Measurements from ENCODE around the gene PHLPP2. TPM values are rescaled to one million over a fixed set of nuclear protein-coding genes. Genes with fewer than 3 reads are reported as not detected.
"Not testable (repeated sequence)": the region's sequence is repeated elsewhere in the genome, so short reads cannot be mapped to it uniquely, and the experiment has no call there.

The PHLPP2 gene
- total RNA-seq, 2 donors from 2014 or later, result 5.0 to 21.2 TPM

DNA sequence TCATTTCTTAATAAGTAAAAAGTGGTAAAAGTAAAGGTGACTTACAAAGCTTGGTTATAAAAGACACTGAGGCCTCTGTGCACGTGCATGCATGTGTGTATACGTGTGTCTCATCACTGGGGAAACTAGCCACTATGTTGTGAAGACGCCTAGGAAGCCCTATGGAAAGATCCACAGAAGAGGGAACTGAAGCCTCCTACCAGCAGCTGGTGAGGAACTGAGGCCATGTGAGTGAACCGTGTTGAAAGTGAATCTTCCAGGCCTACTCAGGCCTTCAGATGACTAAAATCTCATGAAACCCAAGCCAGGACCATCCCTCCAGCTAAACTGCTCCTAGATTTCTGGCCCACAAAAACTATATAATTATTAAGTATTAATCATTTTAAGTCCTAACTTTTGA is 23.7 kb downstream of the PHLPP2 start:
- Histone ChIP-seq H3K9me3 (no peaks in the 10 kb centered on the region), H3K4me1 (replicated peaks) (no peaks in the 10 kb centered on the region), H3K27me3 (replicated peaks; ENCODE audit: insufficient read depth) (no peaks in the 10 kb centered on the region), H3K36me3 (no peaks in the 10 kb centered on the region), H3K27ac (no peak overlapping the region), H3K4me3 (no peak overlapping the region)
- TF ChIP-seq POLR2AphosphoS5 (IDR thresholded peaks at IDR 0.05) (no peak), POLR2A (IDR thresholded peaks at IDR 0.05) (no peak)
- TF ChIP-seq, protein P1, sequence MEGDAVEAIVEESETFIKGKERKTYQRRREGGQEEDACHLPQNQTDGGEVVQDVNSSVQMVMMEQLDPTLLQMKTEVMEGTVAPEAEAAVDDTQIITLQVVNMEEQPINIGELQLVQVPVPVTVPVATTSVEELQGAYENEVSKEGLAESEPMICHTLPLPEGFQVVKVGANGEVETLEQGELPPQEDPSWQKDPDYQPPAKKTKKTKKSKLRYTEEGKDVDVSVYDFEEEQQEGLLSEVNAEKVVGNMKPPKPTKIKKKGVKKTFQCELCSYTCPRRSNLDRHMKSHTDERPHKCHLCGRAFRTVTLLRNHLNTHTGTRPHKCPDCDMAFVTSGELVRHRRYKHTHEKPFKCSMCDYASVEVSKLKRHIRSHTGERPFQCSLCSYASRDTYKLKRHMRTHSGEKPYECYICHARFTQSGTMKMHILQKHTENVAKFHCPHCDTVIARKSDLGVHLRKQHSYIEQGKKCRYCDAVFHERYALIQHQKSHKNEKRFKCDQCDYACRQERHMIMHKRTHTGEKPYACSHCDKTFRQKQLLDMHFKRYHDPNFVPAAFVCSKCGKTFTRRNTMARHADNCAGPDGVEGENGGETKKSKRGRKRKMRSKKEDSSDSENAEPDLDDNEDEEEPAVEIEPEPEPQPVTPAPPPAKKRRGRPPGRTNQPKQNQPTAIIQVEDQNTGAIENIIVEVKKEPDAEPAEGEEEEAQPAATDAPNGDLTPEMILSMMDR (IDR thresholded peaks at IDR 0.05), result no peak
- intact Hi-C loops (cut with DNase I), result no loop called here
- no peak for DNase-seq (ENCODE audit: low spot score)
- WGBS, result 87% methylated on average over 4 of the region's 4 CpGs

DNA sequence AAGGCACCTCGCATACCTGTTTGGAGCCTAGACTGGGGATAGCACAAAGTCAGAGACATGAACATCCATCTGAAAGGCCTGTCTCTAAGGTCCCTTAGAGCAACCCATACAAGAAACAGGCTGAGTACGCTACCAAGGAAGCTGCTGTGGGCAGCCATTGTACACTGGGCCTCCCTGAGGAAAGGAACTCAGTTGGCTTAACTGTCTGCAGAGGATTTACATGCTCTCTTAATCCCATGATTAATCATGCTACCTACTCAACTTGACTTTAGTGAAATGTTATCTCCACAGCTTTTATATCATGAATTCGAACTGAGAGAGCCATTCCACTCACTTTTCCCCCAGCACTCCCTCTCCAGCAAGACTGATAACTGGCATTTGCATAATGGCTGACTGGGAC is 26.0 kb downstream of the PHLPP2 start:
- Histone ChIP-seq H3K27me3 (replicated peaks; ENCODE audit: insufficient read depth) (no peaks in the 10 kb centered on the region), H3K36me3 (no peaks in the 10 kb centered on the region), H3K4me1 (replicated peaks) (no peaks in the 10 kb centered on the region), H3K9me3 (no peaks in the 10 kb centered on the region), H3K4me3 (no peak overlapping the region), H3K27ac (no peak overlapping the region)
- no peak for DNase-seq (ENCODE audit: low spot score)
- intact Hi-C loops (cut with DNase I), result no loop called here
- no peak for TF ChIP-seq POLR2A (IDR thresholded peaks at IDR 0.05)
- TF ChIP-seq, protein P1 (IDR thresholded peaks at IDR 0.05), result no peak
- no peak for TF ChIP-seq POLR2AphosphoS5 (IDR thresholded peaks at IDR 0.05)
- WGBS, result 95% methylated on average over 3 of the region's 3 CpGs

DNA sequence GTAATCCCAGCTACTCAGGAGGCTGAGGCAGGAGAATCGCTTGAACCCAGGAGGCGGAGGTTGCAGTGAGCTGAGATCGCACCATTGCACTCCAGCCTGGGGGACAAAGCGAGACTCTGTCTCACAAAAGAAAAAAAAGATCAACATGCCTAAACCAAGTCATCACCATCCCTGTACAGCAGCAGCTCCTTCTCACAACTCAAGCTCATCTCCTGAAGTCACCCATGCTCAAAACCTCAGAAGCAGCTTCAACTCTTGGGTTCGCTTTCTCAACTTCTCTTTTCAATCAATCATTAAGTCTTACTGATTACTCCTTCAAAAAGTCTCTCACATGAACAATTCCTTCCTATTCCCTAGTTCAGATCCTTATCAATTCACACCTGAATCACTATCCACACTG is 31.3 kb downstream of the PHLPP2 start:
- TF ChIP-seq POLR2A (IDR thresholded peaks at IDR 0.05) (no peak), POLR2AphosphoS5 (IDR thresholded peaks at IDR 0.05) (no peak)
- TF ChIP-seq, protein P1 (IDR thresholded peaks at IDR 0.05), result no peak
- intact Hi-C loops (cut with DNase I), result no loop called here
- Histone ChIP-seq H3K4me1 (replicated peaks) (no peaks in the 10 kb centered on the region), H3K27me3 (replicated peaks; ENCODE audit: insufficient read depth) (no peaks in the 10 kb centered on the region), H3K9me3 (no peaks in the 10 kb centered on the region), H3K27ac (no peak overlapping the region), H3K4me3 (no peak overlapping the region), H3K36me3 (no peaks in the 10 kb centered on the region)
- WGBS, result 96% methylated on average over 5 of the region's 5 CpGs
- DNase-seq (ENCODE audit: low spot score), result no peak

DNA sequence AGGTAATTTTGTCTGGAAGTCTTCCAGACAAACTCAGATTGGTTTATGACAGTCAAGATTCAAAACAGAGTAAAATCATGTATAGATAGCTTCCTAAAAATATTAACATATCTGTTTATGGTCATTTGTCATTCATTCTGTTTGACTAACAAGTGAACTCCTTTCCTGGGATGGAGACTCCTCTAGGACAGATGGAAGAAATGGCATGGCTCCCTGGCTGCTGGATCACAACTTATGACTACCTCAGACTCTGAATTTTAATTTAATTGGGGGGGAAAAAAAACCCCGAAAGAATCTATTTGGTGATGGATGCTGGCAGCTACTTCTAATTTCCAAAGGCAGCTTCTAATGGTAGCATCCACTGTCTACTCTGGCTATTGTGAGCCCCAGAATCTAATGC is 34.6 kb downstream of the PHLPP2 start:
- H3K4me1 ChIP-seq (replicated peaks), result no peaks in the 10 kb centered on the region
- 86% methylated on average over 1 of the region's 1 CpG for WGBS

DNA sequence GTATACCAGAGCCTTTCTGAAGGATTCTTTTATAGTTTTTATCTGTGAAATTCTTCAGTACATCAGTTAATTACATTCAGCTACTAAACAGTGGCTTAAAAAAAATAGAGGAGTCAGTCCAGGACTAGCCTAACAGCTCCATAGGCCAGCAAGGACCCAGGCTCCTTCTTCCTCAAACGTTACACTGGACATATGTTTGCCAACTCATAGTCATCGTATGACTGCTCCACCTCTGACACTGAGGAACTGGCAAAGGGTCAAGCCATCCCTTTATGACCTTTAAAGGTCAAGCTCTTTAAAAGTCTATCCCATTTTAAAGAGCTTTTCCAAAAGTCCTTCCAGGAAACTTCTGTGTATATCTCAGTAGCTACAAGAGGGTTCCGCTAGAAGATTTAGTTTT is 36.6 kb downstream of the PHLPP2 start:
- WGBS, result 56% methylated on average over 3 of the region's 3 CpGs
- Histone ChIP-seq H3K27ac (no peak overlapping the region), H3K27me3 (replicated peaks; ENCODE audit: insufficient read depth) (no peaks in the 10 kb centered on the region), H3K36me3 (no peaks in the 10 kb centered on the region), H3K4me3 (no peak overlapping the region), H3K4me1 (replicated peaks) (no peaks in the 10 kb centered on the region), H3K9me3 (no peaks in the 10 kb centered on the region)
- intact Hi-C loops (cut with DNase I), result no loop called here
- TF ChIP-seq POLR2AphosphoS5 (IDR thresholded peaks at IDR 0.05) (no peak), POLR2A (IDR thresholded peaks at IDR 0.05) (no peak)
- TF ChIP-seq, protein P1 (IDR thresholded peaks at IDR 0.05), result no peak
- DNase-seq (ENCODE audit: low spot score), result no peak

More for the DNA sequence above, 34.6 kb downstream of the PHLPP2 start:
- Histone ChIP-seq H3K36me3 (no peaks in the 10 kb centered on the region), H3K27ac (no peak overlapping the region), H3K27me3 (replicated peaks; ENCODE audit: insufficient read depth) (no peaks in the 10 kb centered on the region), H3K4me3 (no peak overlapping the region), H3K9me3 (no peaks in the 10 kb centered on the region)
- intact Hi-C loops (cut with DNase I), result no loop called here
- no peak for DNase-seq (ENCODE audit: low spot score)
- no peak for TF ChIP-seq POLR2A (IDR thresholded peaks at IDR 0.05)
- no peak for TF ChIP-seq POLR2AphosphoS5 (IDR thresholded peaks at IDR 0.05)
- TF ChIP-seq, protein P1 (IDR thresholded peaks at IDR 0.05), result no peak

DNA sequence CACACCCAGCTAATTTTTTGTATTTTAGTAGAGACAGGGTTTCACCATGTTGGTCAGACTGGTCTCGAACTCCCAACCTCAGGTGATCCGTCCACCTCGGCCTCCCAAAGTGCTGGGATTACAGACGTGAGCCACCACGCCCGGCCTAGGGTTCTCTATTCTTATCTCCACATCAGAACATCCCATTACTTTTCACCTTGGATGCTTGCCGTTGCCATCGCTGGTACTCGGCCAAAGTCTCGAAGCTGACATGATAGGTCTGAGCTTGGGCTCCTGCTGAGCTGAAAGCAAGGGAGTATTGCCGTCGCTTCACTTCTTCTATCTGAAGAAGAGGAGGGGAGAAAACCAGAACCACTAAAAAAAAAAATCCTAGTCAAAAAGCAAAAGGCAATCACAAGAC is 40.2 kb downstream of the PHLPP2 start:
- H3K9me3 ChIP-seq; H3K27me3 ChIP-seq (replicated peaks; ENCODE audit: insufficient read depth); H3K27ac ChIP-seq; H3K4me3 ChIP-seq; DNase-seq (ENCODE audit: low spot score); H3K4me1 ChIP-seq (replicated peaks); H3K36me3 ChIP-seq; intact Hi-C loops (cut with DNase I): not testable (repeated sequence)
- 95% methylated on average over 12 of the region's 12 CpGs for WGBS
